GM19023 (cell line): ENCODE results near the gene CCDC170.
"Not testable (repeated sequence)": the region's sequence is repeated elsewhere in the genome, so short reads cannot be mapped to it uniquely, and the experiment has no call there.

Experiments
- ATAC-seq: cut with Tn5 transposase; IDR thresholded peaks from one replicate; pipeline ENCODE4 v1.9.1; 2021; ENCODE audit warnings: mild to moderate bottlenecking, moderate library complexity; ENCODE audit not compliant: unreplicated experiment

CCDC170 gene

DNA sequence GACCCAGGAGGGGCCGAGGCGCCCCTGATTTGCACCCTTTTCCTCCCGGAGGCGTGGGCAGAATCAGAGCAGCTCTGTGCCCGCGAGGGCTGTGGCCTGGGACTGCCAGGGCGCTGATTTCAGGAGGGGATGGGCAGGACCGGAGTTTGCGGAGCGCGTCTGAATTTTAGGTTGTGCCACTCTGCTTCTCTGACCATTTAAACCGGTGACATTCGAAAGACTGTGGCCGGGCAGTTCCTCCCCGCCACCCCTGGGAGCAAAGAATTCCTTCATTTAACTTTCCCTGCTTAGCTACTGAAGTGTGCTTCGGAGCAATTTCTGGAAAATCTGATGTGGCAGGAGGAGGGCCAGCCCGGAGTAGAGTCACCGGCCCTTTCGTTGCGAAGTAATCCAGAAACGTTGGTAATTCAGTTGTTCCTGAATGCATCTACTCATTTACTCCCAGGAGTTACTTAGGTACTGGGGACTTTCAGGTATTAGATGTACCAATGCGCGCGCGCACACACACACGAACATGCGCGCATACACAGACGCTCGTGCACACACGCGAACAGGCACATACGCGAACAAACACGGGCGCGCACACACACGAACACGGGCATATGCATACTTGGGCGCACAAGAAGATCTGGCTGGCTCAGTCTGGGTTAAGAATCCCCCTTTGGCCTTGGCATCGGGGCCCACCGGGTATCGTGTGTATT, 568 bp downstream of the CCDC170 start:
- no peak for ATAC-seq

DNA sequence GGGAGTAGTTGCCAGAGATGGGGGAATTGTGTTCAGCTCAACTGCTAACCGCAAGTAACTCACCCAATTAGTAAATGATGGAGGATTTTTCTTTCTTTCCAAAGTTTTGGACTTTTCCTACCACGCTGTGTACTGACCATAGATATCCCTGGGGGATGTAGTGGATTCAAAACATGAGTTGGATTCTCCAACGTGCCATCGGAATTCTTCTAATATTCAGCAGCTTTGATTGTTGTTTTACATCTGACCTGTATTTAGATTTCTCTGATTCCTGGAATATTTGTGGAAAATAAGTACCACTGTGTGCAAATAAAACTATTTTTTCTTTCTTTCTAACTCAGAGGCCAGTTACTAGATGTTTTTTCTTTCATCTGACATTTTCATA, 1.1 kb downstream of the CCDC170 start:
- ATAC-seq: no peak

DNA sequence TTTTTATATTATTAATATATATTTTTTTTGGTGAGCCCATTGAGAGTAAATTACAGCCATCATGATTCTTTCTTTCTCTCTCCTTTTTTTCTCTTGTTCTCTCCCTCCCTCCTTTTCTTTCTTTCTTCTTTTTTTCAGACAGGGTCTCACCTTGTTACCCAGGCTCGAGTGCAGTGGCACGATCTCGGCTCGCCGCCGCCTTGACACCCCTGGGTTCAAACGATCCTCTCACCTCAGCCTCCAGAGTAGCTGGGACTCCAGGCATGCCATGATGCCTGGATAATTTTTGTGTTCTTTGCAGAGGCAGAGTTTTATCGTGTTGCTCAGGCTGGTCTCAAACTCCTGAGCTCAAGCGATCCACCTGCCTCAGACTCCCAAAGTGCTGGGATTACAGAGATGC, 1.6 kb downstream of the CCDC170 start:
- no peak for ATAC-seq

DNA sequence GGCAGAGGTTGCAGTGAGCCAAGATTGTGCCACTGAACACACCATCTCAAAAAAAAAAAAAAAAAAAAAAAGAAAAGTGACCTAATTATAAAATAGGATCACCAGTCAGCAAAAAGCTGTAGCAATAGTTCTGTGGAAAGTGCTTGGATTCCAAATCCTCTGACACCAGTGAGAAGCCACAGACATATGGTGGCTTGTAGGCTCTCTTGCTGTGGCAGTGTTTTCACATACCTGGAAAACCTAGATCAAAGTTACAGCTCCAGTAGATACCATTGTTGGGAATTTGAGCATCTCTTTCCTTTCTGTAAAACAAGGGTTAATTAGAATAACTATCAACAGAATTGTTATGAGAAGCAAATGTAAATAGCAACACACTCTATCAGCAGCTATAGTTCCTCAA, 4.1 kb downstream of the CCDC170 start:
- ATAC-seq: peak; percentile 24

DNA sequence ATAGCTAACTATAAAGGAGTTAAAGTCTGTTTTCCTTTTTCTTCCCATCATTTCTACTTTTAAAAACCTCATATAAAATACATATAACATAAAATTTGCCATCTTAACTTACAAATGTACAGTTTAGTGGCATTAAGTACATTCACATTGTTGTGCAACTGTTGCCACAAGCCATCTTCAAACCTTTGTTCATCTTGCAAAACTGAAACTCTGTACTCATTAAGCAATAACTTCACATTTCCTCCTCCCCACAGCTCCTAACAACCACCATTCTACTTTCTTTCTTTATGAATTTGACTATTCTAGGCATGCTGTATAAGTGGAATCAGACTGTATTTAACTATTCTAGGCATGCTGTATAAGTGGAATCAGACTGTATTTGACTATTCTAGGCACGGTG, 4.5 kb downstream of the CCDC170 start:
- ATAC-seq: peak; percentile 62

DNA sequence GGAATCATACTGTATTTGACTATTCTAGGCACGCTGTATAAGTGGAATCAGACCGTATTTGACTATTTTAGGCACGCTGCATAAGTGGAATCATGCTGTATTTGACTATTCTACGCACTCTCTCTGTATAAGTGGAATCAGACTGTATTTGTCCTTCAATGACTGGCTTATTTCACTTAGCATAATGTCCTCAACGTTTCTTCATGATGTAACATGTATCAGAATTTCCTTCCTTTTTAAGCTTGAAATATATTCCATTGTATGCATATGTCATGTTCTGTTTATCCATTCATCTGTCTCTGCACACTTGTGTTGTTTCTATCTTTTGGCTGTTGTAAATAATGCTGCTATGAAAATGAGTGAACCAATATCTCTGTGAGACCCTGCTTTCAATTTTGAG, 5.7 kb downstream of the CCDC170 start:
- no peak for ATAC-seq

DNA sequence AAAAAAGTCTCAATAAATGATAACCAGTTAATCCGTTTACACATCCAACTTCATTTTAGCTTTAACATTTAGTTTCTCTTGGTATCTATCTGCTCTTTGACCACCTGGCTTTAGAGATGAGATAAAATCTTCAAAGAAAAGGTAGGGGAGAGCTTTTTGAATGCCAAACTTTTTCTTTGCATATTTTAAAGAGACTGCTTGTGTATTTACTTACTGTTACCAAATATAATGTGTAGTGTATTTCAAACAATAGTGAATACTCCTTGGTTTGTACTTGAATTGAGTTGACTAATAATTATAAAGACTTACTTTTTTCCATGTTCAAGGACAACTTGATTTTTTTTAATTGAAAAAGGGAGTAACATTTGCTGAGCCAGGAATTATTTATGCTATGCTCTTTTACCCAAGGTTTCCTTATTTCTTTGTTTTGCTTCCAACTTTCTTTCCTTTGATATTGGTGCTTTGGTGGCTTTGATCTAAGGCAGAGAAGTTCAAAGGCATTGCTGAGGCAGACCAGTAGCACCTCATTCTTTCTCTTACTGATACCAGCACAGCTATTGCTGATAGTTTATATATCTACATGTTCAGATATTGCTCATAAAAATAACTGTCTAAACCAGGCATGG, 7.8 kb downstream of the CCDC170 start:
- ATAC-seq: no peak

DNA sequence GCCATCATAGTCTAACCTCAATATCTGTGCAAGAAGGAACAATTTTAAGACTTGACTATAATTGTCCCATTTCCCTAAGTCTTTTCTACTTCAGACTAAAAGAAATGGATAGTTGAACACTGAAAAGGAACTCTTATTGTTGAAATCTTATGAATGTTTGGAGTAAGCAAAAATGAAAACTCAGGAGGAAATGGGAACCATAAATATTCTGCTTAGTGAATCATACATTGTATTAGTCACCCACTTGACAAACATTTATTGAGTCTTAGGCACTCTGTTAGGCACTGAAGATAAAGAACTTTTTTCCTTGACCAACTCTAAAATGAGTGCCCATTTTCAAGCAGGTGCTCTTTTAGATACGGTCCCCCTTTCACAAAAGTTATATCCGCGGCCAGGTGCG, 8.7 kb downstream of the CCDC170 start:
- ATAC-seq: no peak

DNA sequence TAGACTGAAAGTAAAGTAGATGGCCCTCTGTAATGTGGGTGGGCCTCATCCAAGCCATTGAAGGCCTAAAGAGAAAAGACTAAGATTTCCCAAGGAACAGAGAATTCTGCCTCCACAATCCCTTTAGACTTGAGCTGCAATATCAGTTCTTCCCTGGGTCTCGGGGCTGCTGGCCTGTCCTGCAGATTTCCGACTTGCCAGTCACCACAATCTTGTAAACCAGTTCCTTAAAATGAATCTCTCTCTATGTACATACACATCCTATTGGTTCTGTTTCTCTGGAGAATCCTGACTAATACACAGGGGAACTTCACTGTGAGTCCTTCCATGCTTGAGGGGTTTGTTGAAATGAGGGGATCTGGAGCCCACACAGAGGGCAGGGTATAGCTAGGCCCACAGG, 12.9 kb downstream of the CCDC170 start:
- ATAC-seq: no peak

DNA sequence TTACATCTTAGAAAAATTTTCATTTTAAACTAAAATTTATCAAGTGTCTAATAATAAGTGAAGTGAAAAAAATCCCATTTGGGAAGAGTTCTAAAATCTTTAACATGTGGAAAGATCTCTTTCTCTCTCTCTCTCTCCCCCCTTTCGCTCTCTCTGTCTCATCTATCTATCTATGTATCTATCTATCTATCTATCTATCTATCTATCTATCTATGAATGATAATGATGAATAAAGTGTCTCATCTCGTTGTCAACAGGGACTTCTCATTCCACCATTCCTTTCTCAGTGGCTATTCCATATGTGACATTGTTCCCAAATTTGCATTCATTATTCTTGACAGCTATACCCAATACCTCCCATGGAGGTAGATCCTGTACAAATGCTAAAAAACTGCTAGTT, 15.2 kb downstream of the CCDC170 start:
- ATAC-seq: no peak

DNA sequence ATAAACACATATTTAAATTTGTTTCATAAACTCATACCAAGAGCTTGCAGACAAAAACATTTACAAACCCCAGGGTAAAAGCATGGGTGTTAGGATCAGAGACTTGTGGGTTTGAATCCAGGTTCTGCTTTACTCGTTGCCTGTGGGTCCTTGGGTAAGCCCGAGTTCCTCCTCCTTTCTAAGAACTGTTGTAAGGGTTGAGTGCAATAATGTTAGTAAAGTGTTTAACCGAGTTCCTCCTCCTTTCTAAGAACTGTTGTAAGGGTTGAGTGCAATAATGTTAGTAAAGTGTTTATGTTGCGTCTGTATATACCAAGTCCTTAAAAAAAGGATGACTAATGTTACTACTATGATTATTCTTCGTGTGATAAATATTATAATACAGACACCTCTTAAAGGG, 18.7 kb downstream of the CCDC170 start:
- no peak for ATAC-seq

DNA sequence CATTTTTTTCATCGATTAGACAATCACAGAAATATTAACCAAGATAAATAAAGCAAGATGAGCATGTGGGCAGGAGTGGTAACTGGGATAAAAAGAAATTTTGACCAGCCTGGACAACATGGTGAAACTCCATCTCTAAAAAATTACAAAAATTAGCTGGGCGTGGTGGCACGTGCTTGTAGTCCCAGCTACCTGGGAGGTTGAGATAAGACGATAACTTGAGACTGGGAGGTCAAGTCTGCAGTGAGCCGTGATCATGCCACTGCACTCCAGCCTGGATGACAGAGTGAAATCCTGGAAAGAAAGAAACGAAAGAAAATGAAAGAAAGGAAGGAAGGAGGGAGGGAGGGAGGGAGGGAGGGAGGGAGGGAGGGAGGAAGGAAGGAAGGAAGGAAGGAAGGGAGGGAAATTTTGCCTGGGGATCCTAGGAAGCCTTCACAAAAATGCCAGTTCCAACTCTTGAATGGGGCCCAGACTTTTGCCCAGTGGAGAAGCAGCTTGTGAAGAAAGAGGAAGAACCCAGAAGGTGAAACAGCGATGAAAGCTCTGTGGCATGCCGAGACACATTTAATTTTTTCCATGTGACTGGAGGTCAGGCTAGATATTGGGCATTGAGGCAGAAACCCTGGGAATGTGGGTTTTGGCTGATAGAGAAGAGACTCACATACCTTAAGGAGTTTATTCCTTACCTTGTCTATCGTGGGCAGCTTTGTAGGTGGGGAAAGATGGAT, 20.3 kb downstream of the CCDC170 start:
- ATAC-seq: no peak

DNA sequence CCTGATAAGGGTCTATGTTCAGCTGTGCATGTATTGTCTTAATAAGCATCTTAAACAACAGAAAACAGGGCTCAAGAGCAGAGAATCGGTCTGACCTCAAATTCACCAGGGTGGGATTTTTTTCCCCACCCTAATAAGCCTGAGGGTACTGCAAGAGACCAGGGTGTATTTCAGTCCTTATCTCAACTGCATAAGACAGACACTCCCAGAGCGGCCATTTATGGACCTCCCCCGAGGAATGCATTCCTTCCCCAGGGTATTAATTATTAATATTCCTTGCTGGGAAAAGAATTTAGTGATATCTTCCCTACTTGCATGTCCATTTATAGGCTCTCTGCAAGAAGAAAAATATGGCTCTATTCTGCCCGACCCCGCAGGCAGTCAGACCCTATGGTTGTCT, 25.2 kb downstream of the CCDC170 start:
- not testable (repeated sequence) for ATAC-seq

DNA sequence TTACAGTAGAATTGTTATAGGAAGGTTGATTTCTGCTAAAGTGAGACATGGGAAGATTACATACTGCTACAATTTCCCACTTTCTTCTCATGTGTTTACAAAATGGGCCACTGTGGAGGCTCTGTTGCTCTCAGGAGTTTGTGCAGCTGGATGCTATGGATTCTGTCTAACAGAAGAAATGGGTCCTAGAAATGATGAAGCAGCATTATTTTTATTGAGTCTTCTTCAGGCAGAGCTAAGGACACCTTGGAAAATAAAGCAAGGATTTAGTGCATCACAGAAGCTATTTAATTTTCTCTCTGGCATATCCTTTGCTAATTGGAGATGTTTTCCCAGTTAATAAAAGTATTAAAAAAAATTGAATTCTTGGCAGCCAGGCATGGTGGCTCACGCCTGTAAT, 29.2 kb downstream of the CCDC170 start:
- ATAC-seq: no peak

DNA sequence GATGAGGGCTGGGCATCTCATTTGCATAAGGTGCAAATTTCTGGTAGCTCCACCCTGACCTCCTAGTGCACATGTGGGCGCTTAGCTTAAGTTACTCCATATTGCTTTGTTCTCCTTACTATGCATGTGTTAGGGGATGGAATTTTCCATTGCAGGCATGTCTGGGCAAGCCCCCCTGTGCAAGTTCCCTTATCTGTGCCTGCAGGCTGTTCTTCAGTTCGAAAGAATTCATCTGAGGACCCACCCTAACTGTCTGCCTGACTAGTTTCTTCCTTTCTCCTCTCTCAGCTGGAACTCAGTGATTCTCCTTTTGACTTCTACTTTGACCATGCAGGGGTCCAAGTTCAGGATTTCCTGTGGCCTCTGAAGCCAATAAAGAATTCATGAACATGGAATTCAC, 30.2 kb downstream of the CCDC170 start:
- ATAC-seq: no peak

DNA sequence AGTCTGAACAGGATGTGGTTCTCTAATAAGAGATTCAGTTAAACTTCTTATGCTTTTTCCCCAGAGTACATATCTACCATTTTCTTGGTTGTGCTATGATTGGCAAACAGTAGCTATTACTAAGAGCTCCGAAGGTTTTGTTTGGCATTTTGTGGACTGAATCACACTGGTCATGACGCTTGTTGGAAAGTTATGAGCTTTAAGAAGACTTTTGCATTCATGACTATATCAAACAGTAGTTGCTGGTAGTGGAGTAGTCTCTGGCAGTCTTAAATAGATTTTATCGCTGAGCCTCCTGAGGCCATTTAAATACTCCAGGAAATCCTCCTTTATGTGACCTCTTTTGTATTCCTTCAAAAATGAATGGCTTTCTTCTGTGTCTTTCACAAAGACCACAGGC, 40.8 kb downstream of the CCDC170 start:
- no peak for ATAC-seq

DNA sequence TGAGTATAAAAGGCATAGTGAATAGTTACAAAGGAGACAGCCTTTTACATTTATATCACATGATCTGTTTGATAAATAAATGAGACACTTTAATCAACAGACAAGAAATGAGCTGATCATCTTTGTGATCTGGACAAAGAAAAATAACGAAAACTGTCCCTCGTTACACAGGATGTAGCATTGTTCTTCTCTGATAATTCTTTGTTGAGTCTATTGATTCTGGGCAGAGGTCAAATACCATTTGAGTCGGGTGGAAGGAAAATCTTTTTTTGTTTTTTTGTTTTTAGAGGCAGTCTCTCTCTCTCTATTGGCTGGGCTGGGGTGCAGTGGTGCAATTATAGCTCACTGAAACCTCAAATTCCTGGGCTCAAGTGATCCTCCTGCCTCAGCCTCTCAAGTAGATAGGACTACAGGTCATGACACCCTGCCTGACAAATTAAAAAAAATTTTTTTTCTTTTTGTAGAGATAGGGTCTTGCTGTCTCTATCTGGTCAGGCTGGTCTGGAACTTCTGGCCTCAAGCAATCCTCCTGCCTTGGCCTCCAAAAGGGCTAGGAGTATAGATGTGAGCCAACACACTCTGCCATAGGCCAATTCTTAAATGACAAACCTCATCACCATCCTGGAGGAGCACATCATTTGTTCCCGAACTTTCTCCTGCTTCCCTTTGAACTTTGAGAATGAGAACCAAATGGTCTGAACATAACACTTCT, 41.8 kb downstream of the CCDC170 start:
- ATAC-seq: no peak

DNA sequence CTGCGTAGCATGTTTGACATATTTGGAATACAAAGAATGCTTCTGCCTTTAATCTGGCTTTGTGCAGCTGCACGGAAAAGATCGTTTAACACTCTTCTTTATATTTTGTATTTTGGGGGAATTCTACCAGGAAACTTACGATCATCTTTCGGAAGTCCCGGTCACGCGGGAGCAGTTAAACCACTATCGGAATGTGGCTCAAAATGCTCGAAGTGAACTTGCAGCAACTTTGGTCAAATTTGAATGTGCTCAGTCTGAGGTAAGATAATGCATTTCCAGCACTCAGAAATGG, 42.3 kb downstream of the CCDC170 start:
- no peak for ATAC-seq

DNA sequence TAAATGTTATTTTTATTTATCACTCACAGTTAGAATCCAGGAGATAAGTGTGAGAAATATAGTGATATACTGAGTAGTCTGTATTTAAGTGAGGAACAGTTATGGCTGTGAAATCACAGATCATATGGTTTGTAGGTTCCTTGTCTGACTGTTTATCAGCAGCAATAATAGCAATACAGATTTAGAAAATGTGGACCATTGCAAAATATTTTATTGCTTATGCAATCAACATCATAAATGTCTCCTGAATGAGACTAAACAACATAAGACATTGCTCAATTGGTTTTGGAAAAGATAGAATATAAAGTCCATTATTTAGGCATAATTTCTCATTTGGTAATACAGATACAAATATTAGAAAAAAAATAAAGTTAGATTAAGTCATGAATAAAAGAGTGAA, 43.7 kb downstream of the CCDC170 start:
- ATAC-seq: no peak

DNA sequence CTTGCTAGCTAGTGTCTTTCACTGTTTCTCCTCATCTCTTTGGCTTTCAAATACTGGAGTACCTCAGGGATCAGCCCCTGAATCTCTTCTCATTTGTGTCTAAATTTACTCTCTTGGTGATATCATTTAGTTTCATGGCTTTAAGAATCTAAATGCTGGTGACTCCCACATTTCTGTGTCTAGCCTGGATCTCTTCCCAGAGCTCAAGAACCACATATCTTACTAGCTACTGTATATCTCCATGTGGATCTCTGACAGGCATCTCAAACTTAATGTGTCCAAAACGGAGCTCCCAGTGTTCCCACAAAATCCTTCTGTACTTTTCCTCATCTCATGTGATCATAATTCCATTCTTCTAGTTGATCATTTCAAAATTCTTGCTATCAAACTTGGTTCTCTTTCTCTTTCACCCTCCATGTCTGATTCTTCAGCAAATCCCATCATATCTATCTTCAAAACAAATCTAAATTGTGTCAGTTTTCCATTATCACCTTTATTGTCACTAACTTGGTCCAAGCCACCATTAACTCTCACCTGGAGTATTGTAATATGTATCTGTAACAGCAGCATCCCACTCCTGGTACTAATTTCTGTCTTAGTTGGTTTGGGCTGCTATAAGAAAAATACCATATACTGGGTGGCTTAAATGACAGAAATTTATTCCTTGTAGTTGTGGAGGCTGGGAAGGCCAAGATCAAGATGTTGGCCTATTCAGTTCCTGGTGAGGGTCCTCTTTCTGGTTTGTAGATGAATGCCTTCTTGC, 45.9 kb downstream of the CCDC170 start:
- no peak for ATAC-seq

DNA sequence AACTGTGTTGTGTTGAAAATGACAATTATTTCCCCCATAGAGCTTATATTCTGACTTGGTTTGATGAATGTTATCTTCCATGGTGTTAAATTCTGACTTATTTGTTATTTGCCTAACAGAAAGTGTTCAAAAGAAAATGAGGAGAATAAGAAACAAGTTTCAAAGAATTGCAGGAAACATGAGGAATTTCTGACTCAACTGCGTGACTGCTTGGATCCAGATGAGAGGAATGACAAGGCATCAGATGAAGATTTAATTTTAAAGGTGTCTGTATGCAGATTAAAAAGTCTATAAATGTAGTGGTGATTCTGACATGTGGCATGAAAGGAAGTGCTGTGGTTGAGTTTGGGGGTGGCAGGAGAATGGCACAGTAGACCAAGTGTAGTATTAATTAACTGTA, 50.6 kb downstream of the CCDC170 start:
- no peak for ATAC-seq
